Measurements from ENCODE around the gene PLPPR5. TPM values are rescaled to one million over a fixed set of nuclear protein-coding genes. Genes with fewer than 3 reads are reported as not detected.
"Not testable (repeated sequence)": the region's sequence is repeated elsewhere in the genome, so short reads cannot be mapped to it uniquely, and the experiment has no call there.

PLPPR5 gene, protein sequence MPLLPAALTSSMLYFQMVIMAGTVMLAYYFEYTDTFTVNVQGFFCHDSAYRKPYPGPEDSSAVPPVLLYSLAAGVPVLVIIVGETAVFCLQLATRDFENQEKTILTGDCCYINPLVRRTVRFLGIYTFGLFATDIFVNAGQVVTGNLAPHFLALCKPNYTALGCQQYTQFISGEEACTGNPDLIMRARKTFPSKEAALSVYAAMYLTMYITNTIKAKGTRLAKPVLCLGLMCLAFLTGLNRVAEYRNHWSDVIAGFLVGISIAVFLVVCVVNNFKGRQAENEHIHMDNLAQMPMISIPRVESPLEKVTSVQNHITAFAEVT
- total RNA-seq, result not detected in 2 replicates

DNA sequence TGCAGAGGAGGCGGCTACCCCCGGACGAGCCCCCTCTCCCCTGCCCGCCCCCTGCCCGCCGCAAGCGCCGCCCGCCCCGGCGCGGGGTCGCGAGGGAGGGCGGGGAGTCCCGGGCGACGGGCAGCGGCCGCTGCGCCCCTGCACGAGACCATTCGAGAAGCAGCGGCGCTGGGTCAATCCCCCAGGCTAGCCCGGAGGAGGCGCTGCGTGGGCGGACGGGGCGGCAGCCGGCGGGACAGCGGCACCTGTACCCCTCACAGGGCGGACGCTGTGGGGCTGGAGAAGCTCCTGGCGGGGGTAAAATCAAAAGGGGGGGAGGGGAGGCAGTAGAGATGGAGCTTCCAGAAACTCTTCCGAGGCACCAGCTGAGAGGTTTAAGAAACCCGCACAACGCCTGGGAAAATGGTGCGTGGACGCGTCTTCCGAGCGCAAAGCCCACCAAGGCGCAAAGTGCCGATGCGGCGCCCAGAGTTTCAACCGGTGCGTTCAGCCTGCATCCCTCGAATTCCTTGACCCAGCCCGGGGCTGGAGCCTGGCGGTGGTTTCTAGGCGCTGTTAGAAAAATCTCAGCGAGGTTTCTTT, at the start of gene PLPPR5:
Gene PLPPR5, minus strand, starts transcription at position 1 of the 582 bp plus-strand sequence. CDS start 190 bp downstream, outside the sequence.
- intact Hi-C loops (cut with micrococcal nuclease), result no loop called here

DNA sequence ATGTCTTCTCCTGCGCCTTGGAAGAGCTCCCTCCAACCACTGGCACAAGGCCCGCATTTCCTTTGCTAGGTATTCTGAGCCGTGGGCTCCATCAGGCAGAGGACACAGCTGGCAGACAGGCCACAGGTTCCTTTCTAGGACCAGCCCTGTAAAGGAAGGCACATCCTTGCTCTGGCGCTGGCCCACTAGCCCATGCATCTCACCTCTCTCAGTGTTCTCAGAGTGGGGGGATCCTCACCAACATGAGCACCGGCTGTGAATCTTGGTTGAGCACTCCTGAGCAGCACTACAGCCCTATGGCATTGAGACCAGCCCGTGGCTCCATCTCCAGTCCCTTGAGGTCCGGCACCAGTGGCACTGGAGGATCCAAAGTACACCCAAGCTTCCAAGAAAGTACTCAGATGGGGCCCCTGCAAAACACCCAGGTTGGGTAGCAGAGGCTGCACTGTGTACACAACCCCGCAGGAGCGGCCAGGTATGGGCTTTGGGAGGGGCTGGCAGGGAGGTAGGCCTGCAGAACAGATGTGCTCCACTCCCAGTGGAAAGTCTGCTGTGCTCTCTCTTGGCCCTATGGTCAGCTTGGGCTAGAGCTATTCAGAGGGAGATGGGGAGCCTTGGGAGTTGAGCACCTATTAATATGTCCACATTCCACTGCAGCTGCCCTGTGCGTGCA, 47.1 kb upstream of the PLPPR5 start:
- intact Hi-C loops (cut with micrococcal nuclease), result no loop called here

DNA sequence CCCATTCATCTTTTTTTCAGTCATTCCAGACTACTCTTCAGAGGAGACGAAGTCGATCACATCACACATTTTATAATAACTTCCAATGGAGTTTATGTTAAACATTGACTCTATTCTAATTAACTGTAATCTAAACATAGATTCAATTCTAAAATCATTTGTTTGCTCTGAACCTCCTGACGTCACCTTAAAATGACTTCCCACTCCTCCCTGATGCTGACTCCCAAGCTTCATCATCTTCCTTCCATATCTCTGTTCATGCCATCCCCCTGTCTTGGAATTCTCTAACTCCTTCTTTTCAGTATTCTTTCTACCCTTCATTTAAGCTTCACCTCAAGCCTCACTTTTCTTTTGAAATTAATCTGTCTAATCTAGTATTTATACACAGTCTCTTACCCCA, 45.1 kb upstream of the PLPPR5 start:
- intact Hi-C loops (cut with micrococcal nuclease), result no loop called here

DNA sequence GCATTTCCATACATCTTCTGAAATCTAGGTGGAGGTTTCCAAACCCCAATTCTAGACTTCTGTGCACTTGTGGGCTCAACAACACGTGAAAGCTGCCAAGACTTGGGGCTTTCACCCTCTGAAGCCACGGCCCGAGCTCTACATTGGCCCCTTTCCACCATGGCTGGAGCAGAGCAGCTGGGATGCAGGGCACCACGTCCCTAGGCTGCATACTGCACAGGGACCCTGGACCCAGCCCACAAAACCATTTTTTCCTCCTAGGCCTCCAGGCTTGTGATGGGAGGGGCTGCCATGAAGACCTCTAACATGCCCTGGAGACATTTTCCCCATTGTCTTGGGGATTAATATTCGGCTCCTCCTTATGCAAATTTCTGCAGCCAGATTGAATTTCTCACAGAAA, 32.1 kb upstream of the PLPPR5 start:
- intact Hi-C loops (cut with micrococcal nuclease), result not testable (repeated sequence)

DNA sequence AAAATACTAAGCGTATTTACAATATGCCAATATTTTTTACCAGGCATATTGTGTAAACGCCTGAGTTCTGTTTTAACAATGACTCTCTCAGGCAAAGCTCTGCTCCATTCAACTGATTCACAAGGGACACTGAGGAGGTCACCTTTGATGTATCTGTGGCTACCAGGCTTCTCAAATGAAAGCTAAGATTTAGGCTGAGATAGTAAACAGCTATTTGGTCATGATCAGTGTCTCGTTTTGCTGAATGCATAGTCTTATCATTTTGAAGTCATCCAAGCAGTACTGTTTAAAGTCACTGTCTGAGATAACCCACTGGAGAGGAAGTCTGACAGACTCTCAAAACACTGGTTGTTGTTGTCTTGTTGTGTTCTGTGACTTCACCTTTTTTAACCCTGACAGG, 13.7 kb upstream of the PLPPR5 start:
- intact Hi-C loops (cut with micrococcal nuclease), result no loop called here

DNA sequence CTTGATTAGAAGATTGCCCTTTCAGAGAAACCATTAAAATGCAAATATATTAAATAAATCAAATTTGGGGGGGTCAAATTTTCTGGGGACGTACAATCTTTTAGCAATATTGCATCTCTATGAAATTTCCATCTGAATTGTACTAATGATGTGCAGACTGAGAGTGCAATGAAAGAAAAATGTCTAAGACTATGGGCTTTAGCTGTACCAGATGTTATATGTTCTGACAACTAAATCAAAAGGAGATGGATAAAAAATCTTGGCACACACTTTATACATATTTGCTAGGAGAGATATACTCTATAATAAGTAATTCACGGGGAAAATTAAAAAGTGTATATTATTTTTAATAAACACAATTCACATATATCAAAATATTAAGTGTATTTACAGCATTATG, 13.0 kb upstream of the PLPPR5 start:
- intact Hi-C loops (cut with micrococcal nuclease), result no loop called here

DNA sequence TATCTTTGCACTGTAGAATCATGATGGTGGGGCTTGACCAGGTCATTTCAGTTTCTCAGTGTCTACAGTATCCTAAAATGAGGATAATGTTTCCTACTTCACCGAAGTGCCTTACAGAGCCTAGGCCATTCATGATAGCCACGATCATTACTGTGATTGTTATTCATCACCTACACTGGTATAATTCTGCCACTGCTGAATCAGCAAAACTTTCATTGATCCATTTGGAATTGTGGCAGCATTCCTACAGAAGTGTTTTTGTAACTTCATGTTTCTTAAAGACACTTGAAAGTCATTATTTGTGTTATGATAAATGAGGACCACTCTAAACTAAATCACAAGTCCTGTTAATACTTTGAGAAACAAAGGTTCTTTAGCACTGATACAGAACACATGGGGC, 6.0 kb upstream of the PLPPR5 start:
- intact Hi-C loops (cut with micrococcal nuclease), result no loop called here

DNA sequence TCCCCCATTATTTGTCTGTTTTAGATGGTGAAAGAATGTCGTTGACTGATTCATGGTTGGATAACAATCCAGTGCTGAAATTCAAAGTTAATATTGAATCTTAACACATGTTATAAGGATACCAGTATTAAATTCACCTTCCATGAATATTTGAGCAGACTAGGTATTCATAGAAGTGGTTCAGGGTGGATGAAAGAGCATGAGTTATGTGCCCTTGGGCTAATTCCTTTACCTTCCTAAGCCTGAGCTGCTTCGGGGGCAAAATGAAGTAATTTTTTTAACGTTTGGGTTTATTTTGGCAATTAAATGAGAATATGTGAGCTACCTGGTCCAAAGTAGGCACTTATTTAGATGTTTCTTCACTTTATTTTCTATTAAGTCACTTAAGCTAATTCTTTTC, 2.7 kb upstream of the PLPPR5 start:
- intact Hi-C loops (cut with micrococcal nuclease), result no loop called here

DNA sequence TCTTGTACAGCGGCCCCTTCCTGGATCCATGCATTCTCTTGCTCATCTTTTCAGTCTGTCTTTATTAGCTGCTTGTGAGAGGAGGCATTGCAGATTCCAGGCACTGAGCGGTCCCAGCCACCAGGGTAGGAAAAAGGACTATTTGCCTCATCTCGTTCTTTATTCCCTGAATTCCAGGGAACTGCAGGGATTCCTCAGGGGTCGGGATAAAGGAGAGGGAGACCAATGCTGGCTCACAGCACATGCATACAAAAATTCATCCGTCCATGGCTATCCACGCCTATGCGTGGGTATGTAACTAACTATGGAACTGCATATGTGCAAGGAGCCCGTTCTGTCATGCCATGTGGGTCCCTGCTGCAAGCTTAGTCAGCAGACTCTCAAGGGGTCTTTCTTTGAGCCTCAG, 879 bp upstream of the PLPPR5 start:
- intact Hi-C loops (cut with micrococcal nuclease), result no loop called here

DNA sequence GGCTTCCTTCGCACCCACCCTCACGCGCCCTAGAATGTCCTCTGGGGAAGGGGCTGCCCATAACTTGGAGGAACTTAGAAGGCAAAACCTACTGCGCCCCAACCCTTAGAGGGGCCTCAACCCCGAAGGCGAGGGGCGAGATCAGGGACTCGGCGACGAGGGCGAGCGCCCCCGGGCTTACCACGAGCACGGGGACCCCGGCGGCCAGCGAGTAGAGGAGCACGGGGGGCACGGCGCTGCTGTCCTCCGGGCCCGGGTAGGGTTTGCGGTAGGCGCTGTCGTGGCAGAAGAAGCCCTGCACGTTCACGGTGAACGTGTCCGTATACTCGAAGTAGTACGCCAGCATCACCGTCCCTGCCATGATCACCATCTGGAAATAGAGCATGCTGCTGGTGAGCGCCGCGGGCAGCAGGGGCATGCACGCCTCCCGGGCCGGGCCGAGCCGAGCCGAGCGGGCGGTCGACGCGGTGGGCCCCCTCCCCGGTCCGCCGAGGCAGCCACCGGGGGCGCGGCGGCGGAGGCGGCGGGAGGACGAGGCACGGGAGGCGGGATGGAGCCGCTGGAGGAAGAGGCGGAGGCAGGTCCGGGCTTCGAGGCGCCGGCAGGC, 304 bp downstream of the PLPPR5 start:
- intact Hi-C loops (cut with micrococcal nuclease), result no loop called here

DNA sequence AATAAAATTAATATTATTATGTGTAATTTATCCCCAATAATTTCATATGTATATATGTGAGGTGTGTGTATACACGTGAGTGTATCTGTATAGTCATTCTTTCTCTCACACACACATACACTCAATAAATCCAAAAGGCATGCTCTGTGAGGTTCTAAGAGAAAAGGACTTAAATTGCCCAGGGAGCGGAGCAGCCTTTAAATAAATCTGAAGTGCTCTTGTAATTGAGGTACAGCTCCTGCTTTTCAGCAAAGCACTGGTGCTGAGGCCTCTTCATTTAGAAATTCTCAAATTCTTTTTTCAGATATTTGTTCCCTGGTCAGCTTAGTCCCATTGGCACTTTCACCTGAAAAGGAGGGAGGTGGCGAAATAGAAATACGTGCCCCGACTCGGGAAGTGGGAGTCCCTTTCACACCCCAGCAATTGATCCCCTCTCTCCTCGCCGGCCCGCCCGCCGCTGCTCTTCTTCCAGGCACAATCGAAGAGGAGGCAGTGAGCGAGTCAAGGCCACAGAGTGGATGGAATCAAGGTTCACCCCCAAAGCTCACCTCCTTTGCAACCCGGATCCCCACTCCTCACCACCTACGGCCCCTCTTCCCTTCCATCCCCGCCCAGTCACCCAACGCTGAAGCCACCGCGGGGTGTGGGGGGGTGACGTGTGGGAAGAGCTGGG, 944 bp downstream of the PLPPR5 start:
- intact Hi-C loops (cut with micrococcal nuclease), result no loop called here

DNA sequence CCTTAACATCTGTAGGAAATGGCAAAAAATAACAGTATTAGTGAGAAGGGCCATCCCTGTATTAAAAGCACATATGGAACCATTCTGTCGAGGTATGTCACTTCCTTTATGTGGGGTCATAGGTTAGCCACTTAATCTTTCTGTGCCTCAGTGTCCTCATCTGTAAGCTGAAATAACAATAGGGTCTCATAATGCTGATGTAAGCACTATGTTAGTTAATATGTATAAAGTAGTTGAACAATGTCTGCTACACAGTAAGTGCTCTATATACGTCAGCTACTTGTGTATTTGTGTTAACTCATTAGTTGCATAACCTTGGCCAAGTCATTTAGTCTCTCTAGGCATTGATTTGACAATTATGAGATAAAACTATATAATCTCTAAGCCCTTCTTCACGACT, 11.8 kb downstream of the PLPPR5 start:
- intact Hi-C loops (cut with micrococcal nuclease), result no loop called here

DNA sequence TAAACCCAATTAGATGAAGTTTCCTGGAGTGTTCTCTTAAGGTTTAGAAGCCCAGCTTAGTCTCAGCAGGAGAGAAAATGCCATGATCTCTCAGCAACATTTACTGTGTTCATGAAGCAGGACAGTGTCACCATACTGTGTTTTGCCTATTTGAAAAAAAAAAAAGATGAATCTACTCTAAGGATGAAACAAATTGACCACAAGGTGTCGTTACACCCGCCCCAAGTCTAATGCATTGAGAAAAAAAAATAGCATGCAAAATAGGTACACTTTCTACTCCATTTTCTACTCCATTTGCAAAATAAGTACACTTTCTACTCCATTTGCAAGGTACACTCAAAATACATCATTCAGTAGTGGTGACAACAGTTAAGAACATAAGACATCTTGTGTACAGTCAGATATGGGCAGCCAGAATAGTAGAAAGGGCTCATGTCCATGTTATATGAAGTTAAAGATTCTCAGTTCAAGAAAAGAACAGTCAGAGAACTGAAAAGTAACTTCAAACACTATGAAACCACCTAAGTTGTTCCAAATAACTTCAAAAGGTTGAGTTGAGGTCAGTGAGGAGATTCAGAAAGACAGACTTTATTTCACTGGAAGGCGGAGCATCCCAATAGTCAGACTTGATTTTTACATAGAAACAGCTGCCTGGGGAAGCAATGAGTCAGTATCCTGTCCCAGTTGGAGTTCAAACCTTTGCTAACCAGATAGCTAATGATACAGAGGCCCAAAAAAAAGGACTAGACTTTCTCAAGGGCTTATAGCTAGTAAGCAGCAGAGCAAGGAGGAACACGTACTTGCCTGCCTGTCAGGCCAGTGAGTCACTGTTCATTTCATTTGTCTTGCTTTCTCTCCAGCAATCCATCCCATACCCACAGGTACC, 13.3 kb downstream of the PLPPR5 start:
- intact Hi-C loops (cut with micrococcal nuclease), result no loop called here

DNA sequence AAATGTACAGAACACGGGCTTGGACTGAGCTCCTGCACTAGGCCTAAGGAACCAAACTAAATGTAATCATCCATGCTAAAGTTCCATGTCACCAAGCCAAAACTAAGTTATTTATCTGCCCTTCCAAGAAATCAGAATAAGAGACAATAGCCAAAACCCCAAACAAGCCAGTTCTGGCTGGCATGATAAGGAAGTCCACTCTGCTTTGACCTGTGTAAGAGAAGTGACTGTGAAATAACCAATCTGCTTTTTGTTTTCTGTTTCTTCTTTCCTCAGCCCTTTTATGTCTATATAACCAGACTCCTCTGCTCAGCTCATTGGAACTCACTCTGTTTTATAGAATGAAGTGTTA, 15.1 kb downstream of the PLPPR5 start:
- intact Hi-C loops (cut with micrococcal nuclease), result no loop called here

DNA sequence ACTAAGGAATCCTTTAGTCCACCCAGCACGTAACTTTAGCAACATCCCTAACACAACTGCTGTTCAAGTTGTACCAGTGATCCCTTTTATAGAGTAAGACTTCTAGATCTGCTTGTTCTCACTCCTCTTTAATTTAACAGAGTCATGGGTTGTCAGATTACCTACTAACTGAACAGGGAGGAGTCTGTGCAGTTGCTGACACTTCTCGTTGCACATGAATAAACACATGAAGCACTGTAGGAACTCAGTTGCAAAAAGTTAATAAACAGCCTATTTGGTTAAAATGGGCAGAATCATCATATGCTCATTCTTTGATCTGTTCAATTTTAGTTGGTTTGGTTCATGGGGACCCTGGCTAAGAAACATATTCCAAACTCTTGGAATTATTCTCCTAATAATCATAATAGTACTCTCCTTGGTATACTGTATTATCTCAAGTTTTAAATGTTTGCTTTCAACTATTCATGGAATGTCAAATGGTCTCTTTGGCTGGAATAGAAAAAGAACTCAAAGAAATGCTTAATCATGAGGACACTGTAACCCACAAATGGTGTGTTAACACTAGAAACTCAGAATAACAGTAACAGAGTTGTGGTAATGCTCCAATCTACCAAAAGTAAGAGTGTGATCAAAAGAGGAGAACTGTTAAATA, 15.6 kb downstream of the PLPPR5 start:
- intact Hi-C loops (cut with micrococcal nuclease), result no loop called here

DNA sequence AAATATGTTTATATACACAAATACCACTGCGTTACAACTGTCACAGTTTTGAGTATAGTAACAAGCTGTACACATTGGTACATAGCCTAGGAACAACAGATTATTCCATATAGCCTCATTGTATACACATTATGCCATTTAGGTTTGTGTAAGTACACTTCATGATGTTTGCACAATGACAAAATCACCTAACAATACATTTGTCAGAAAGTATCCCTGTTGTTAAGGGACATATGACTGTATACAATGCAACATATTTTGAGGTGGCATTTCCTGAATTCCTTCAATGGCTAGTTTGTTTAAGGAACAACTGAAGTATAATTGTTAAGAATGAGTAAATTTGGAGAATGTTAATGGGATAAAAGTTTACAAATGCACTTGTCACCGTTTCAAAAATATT, 19.0 kb downstream of the PLPPR5 start:
- intact Hi-C loops (cut with micrococcal nuclease), result no loop called here

DNA sequence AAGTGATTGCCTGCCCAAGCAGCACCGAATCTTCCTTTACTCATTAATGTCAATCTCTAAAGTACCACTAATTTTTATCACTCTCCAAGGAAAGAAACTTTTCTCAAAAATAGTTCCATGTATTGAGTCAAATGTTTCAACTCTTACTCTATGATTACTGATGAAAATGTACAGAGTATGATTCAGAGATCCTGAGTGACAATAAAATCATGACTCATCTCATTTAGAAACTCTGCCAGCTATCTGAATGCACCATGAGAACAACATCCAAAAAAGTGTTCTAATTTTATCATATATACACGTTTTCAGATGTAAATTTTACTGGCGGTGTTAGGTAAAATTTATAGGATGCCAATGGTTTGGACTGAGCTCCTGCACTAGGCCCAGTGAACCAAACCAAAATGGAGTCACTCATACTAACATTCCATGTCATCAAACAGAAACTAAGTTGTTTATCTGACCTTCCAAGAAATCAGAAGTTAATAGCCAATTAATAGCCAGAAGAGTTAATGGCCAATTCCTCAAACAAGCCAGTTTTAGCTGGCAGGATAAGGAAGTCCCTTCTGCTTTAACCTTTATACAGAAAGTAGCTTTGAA, 22.6 kb downstream of the PLPPR5 start:
- intact Hi-C loops (cut with micrococcal nuclease), result no loop called here

DNA sequence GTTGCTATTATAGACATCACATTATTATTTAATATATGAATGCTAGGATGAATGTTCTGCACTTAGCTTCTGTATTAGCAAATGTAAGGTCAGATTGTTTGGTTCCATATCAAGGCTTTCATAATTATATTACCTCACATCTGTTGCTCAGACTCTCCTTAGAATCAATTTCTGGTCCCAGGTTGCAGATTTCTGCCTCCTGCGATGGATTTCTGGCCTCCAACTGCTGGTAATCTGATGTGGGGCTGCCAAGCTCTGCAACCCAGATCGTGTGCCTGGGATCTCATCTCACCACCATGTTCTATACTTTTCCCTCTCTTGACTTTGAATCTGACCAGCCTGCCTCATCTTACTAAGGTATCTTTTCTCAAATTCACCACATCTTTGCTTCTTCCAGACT, 25.2 kb downstream of the PLPPR5 start:
- intact Hi-C loops (cut with micrococcal nuclease), result no loop called here

DNA sequence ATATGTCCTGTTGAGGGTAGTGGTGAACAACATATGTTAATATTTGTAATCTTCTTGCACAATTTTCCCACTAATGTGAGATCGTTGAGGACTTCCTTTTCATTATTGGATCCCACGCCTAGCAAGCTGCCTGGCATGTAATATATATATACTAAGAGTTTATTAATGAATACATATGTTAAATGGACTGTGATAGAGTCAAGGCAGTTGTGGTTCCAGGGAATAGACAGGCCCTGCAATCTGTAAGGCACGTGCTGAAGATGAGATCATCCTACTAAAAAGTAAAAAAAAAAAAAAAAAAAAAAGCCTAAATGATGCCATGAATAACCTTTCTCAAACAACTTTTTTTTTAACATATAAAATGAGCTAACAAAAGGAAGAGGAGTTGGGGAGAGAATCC, 28.9 kb downstream of the PLPPR5 start:
- intact Hi-C loops (cut with micrococcal nuclease), result no loop called here

DNA sequence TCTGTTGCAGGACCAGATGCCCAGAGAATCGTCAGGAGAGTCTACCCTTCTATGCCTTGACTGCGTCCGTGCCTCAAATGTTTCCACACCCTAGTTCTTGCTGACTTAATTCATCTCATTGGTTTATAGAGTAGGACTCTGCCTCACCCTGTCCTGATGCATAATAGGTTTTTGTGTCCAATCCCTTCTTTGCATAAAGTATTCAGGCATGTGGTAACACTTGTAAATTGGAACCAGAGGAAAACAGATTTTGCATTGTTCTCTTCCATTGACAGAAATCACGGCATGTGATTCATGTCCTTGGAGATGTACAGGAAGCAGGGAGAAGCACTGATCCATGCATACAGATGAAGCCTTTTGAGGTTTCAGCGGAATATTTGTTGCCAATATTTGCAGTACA, 29.5 kb downstream of the PLPPR5 start:
- intact Hi-C loops (cut with micrococcal nuclease), result no loop called here

Measured in T-helper 2 cell treated with Interferon-gamma antibody and Interleukin-4, amounts not matched to agents 100 ng/mL and 5 ng/mL, for 36 hours (primary cell).